HG02759 (cell line): ENCODE results near the gene ECSIT.

Source experiments
- ATAC-seq: cut with Tn5 transposase; IDR thresholded peaks from one replicate; pipeline ENCODE4 v1.9.1; 2021; ENCODE audit warnings: mild to moderate bottlenecking, moderate library complexity; ENCODE audit not compliant: unreplicated experiment

Gene ECSIT

DNA sequence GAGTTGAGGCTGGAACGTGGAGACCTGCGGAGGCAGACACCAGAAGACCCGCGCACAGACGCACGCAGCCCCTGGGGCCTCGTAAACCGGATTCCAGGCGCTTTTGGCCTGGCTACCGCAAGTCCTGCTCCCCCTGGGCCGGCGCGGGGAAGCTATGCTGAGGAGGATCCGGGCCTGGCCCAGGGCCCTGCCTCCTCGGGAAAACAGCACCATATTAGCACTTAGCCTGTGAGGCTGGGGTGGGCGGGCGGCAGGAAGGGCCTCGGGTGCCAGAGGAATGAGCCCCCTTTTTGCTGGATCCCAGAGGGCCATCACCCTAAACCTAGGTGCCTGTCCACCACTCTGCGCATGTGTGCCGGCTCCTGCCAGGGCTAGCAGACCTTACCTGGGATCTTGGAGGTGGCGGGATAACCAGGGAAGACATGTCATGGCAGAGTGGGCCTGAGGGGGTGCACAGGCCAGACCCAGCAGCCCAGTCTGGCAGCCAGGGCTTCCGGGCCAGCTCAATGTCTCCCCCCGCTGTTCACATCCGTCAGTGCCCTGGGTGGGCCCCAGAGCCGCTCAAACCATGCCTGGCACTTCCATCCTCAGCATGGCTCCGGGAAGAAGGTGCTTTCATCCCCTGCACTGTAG lies 22.8 kb upstream of the ECSIT start:
- ATAC-seq = no peak

DNA sequence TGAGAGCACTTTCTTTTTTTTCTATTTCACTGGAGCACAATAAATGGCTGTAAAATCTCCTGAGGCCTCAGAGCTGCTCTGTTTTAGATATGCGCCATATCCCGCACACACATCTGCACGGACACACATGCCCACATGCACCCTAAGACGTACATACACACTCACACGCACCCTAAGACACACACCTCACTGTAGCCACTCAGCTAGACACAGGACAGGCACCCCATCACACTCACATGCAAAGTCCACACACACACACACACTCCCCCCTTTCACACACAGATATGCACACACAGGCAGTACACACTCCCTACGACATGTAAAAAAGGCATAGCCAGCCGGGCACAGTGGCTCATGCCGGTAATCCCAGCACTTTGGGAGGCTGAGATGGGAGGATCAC lies 21.3 kb upstream of the ECSIT start:
- no peak for ATAC-seq

DNA sequence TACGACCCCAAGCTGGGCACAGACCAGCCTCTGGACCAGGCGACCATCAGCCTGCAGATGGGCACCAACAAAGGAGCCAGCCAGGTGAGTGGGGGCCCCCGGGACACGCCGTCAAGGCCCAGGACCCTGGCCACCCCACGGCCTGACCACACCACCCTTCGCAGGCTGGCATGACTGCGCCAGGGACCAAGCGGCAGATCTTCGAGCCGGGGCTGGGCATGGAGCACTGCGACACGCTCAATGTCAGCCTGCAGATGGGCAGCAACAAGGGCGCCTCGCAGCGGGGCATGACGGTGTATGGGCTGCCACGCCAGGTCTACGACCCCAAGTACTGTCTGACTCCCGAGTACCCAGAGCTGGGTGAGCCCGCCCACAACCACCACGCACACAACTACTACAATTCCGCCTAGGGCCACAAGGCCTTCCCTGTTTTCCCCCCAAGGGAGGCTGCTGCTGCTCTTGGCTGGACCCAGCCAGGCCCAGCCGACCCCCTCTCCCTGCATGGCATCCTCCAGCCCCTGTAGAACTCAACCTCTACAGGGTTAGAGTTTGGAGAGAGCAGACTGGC lies 20.5 kb upstream of the ECSIT start:
- no peak for ATAC-seq

DNA sequence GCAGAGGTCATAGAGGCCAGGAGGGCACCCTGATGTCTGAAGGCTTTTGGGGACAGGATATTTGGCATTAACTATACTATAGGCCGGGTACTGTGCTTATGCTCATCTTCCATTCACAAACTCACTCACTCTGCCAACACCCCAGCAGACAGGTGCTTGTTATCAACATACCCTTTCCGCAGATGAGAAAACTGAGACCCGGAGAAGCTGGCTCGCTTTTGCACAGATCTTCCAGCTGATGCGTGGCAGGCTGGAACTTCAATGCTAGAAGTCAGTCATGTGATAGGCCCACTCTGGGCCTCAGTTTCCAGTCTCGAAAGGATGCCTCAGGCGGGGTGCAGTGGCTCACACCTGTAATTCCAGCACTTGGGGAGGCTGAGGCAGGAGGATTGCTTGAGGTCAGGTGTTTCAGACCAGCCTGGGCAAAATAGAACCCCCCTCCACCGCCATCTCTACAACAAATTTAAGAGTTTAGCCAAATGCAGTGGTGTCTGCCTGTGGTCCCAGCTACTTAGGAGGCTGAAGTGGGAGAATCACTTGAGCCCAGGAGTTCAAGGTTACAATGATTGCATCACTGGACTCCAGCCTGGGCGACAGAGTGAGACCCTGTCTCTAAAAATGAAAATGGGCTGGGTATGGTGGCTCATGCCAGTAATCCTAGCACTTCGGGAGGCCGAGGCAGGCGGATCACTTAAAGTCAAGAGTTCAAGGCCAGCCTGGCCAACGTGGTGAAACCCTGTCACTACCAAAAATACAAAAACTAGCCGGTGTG lies 19.2 kb upstream of the ECSIT start:
- ATAC-seq = no peak

DNA sequence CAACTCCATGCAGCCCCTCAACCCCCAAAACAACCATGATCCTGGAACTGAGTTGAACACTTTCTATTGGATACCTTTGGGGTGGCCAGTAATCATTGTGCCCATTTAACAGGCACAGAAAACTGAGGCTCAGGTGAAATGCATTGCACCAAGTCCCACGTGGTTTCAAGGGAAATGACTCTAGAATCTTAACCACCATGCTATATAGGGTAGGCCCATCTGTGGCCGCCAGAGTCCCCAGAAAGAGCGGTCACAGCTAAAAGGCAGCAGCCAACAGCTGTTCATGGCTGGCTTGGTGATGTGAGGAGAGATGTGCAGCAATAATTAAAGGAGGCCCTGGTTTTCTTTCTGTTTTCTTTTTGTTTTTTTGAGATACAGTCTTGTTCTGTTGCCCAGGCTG lies 12.3 kb upstream of the ECSIT start:
- ATAC-seq = no peak

DNA sequence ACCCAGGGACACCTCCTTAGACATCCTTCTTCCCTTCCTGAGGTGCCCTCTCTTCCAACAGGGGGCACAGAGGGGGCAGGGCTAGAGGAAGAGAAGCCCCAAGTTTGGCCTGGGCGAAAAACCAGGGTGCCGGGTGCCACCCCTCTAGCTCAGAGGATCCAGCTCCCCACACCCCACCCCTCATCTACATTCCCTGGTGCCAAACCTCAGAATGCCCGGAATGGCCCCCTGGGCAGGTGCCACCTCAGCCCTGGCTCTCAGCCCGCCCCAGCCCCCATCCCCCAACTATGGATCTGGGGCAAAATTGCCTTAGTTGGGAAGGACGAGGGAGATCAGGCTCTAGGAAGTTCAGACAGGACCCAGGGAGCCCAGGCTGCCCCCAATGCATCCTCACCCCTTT lies 11.7 kb upstream of the ECSIT start:
- ATAC-seq = no peak

DNA sequence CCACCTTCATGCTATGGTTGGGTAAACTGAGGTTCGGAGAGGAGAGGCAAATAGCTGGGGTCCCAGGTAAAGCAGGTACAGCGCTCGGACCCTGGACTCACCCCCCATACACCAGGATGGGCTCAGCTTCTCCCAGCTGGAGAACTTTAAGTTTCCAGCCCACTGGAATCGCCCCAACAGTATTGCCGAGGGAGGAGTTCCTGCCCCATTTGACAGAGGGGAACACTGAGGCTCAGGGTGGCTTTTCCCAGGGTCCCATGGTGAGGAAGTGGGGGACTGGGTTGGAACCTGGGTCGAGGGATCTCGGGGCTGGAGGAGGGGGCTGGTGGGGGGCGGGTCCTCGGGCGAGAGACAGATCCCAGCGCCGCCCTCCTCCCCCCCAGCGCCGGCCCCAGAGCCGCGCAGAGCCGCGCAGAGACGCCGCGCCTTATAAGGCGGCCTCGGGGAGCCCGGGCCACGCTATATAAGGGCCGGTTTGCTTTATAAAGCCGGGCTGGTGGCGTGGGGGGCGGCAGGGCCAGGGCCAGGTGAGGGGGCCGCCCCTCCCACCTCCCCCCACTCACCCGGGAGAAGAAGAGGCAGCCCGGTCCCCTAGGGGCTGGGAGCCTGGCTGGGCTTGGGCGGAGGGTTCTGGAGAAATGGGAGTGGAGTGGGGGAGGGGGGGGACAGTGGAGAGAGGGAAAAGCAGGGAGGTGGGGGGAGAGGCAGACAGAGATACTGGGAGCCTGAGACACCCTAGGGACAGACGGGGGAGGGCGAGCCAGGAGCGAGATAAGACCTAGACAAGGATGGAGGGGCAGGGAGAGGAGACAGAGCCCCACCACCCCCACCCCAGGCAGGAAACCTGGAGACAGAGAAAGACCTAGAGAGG lies 10.8 kb upstream of the ECSIT start:
- no peak for ATAC-seq

DNA sequence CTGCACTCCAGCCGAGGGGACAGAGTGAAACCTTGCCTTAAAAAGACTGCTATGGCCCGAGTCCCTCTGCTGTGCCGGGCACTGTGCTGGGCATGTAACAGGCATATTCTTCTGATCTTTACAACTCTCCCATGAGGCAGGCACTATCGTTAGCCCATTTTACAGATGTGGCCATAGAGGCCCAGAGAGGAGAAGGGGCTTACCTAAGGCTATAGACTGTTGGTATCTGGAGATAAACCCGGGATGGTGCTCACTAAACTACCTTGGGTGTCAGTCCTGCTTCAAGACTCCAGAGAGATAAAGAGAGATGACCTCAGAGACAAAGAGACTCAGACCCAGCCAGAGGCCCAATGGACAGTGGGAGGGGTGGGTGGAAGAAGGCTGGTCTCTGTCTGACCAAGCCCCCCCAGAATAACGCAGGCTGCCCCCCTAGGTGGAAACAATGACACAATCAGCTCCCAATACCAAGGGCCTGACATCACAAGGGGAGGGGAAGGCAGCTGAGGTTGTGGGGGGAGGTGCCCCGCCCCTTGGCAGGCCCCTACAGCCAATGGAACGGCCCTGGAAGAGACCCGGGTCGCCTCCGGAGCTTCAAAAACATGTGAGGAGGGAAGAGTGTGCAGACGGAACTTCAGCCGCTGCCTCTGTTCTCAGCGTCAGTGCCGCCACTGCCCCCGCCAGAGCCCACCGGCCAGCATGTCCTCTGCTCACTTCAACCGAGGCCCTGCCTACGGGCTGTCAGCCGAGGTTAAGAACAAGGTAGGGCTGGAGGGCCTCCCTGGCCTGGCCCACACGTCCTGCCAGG lies 9.5 kb upstream of the ECSIT start, which contains the start of gene CNN1:
Gene CNN1 (plus strand): TSS at position 620 of the 805 bp plus-strand sequence. CDS start 77 bp downstream, at position 697.
- ATAC-seq = no peak

DNA sequence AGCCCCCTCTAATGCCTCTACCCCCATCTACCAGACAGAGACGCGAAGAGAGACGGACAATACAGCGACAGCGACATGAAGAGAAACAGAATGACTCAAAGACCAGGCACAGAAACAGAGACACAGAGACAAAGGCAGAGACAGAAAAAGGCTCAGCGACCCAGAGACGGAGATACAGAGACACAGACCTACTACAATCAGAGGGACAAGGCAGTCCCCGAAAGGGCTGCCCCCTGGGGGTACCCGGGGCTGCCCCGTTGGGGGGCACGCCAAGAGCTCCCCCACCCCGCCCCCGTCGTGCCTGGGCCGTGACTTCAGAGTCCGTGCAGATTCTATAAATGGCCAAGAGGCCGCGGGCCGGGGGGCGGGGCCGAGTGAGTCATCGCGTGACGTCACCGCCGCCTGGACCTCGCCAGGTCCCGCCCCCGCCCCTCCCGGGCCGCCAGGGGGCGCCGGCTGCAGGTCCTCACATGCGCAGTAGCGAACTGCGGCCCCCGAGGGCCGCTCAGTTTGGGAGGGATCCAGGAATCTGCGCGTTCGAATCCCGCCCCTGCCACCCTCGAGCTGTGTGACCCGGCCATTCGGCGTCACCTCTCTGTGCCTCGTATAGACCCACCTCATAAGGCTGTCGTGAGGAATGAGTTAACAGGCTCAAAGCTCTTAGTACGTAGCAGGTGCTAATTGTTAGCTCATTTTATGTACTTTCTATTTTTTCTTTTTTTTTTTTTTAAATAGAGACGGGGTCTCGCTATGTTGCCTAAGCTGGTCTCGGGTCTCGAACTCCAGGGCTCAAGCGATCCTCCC lies 7.1 kb upstream of the ECSIT start:
- ATAC-seq = peak; percentile 67

DNA sequence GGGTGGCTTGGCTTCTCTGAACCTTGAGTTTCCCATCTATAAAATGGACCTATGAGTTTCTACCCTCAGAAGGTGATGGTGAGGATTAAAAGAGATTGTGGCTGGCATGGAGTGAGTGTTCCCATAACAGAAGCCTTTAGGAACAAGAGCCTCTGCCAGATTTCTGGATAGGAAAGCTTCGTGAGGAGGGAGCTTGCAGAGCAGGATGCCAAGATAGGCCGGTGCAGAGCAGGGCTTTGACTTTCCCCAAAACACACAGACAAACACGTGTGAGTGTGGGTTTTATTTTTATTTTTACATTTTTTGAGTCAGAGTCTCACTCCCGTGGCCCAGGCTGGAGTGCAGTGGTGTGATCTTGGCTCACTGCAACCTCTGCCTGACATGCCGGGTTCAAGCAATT lies 6.0 kb upstream of the ECSIT start:
- ATAC-seq = no peak

DNA sequence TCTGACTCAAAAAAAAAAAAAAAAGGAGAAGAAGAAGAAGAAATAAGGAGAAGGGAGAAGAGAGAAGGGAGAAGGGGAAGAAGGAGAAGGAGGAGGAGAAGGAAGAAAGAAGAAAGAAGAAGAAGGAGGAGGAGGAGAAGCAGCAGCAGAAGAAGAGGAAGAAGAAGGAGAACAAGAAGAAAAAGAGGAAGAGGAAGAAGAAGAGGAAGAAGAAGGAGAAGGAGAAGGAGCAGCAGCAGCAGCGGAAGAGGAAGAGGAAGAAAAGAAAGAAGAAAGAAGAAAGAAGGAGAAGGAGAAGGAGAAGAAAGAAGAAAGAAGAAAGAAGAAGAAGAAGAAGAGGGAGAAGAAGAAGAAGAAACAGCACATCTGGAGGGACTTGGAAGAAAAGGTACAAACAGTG lies 5.6 kb upstream of the ECSIT start:
- ATAC-seq = no peak

DNA sequence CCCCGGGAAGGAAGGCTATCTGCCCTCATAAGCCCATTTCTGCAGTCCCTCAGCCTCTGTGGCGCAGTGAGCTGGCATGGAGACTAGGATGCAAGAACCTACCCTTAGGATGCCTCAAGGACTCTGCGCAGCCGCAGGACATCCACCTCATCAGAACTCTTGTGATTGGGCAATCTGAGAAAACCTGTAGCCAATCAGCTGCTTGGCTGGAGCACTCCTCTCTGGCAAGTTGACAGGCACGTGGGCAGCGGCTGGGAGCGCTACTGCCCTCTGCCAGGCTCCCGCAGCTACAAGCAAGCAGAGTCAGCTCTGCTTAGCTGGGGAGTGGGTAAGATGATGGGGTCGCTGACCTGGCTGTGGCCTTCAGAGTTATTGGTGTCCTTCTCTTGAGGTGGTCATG lies 1.5 kb upstream of the ECSIT start:
- ATAC-seq = no peak

DNA sequence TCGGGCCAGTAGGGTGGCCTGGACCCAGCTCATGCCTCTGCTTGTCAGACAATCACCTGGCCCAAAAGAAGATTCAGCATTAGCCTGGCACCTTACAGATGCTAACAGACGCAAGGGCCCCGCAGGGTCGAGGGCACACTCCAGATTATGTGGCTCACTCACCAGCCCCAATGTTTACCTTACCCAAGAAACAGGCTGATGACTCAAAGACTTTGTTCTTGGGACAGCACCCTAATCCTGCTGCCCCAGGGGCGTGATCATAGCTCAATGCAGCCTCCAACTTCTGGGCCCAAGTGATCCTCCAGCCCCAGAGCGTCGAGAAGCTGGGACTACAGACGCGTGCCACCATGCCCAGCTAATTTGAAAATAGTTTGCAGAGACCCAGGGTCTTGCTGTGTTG lies 9.8 kb downstream of the ECSIT start:
- ATAC-seq = no peak

DNA sequence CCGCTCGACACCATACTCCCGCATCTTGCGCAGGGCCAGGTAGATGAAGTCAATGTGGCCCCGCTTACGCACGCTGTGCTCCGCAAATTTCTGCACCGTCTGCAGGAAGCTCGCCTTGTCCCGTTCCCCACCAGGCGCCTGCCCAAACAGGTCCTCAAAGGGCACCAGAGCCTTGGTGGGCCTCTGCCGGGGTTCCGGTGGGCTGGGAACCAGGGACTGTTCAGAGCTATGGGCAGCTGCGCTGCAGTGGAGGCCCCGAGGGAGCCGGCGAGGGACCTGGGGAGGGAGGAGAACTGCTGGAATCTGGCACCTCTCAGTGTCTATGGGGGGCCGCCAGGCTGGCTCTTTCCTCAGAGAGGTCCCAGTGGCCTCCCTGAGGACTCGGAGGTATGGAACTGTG lies 15.0 kb downstream of the ECSIT start:
- ATAC-seq = no peak

DNA sequence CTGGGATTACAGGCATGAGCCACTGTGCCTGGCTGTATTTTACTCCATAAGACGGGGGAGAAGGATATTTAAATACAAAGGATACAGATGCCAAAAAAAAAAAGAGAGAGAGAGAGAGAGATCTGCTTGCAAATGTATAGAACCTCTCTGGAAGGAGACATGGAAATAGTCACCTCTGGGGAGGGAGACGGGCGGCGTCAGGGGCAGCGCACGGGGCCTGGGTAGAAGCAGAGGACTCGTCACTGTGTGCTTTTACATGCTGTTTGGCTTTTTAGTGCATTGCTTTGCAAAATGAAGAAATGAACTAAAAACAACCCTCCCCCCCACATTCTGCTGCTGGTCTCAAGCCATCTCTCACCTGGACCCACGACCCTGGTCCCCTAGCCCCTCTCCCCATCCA lies 18.5 kb downstream of the ECSIT start:
- no peak for ATAC-seq

DNA sequence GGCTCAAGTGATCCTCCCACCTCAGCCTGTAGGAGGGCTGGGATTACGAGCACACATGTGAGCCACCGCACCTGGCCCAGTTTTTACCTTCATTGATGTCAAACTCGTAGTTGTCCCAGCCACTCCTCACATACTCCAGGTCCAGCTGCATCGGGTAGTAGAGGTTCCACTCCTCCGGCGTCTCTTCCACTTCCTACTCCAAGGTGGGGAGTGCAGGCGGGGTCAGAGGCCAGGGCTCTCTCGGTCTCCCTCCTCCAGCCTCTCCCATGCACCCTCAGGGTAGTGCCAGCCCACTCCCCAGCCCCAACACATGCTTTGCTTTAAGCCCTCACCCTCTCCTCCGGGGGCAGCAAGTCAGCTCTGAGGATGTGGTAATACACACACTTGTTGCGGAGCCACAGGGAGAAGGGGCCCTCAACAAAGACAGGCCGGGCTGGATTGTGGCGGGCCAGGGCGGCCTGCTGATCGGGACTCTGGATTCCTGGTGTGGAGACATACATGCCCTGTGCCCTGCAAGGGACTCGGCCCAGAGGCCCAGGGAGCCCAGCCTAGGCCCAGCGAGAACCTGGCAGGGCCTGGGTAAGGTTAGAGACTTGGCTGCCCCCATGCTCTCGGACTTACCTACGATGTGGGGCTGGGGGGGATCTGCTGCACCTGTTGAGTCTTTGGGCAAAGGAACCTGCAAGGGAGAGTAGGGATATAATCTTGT lies 21.4 kb downstream of the ECSIT start:
- ATAC-seq = no peak

DNA sequence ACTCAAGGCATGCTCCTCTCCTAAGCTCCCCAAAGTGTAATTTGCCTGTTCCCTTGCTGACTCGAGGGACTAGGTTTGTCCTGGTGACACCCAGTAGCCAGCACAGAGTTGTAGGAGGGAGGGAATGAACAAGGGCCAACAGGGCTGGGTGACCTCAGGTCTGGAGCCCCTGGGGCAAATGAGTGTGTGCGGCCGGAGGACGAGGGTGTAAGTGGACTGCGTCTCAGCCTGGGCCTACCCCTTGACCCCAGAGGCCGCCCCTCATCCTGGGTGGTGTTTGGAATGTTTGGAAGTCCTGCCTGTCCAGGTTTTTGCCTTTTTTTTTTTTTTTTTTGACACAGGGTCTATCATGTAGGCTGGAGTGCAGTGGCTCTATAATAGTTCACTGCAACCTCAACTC lies 22.0 kb downstream of the ECSIT start:
- ATAC-seq = no peak

DNA sequence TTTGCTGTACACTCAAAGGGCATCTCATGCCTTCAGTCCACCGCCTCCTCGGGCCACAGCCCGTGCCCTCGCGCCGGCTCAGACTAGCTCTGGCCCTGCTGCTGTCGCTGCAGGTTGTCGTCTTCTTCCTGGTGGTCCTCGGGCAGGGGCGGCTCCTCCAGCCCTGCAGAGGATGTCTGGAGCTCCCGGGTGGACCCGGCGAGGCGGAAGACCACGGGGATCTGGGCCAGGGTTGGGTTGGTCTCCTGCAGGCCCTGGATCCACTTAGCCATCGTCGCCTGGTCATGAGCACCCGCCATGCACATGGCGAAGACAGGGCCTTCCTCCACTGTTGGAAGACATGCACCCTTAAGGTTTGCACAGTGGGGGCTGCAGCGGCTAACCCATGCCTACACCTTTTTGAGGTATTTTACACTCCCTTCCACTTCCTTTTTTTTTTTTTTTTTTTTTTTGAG lies 22.8 kb downstream of the ECSIT start:
- ATAC-seq = peak; percentile 25

DNA sequence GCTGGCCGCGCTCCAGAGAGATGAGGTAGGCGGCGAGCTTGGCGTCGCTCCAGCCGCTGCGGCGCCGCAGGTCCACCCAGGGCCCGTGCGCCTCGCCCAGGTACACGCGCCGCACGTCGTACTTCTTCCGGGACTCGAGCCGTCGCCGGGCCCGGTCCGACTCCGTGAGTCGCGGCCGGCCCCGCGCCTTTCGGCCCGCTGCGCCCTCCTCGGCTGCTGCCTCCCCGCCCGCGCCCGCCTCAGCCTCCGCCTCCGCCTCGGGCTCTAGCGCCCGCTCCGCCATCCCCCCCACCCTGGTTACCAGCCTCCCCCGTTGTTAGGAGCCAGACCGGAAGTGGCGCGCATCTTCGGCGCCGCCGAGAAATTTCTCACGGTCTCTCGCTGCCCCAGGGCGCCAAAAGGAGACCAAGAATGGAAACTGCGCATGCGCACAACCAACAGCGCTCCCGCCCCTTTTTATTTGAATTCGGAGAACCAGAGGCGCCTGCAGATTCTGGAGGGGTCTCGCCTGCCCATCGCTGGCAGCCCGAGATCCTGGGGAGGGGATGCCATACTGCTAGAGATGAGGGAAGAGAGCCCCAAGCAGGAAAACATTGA lies 23.3 kb downstream of the ECSIT start, which contains the start of gene ZNF653:
Gene ZNF653 (minus strand): TSS at position 336 of the 597 bp plus-strand sequence. CDS start 53 bp downstream, at position 283.
- ATAC-seq = peak; percentile 62
